Astrocyte (in vitro differentiated cells and primary cell): ENCODE measurements around the gene CILP2.

Experiments
- EZH2 ChIP-seq: IDR thresholded peaks from 2 replicates; pipeline ENCODE4 v1.6.1; 2012; ENCODE audit warnings: mild to moderate bottlenecking, low read length, inconsistent platforms; ENCODE audit not compliant: insufficient read depth
- TF ChIP-seq, protein P1 (sequence below): IDR thresholded peaks from 2 replicates; pipeline ENCODE4 v1.5.1; 2011; ENCODE audit warnings: low read depth, mild to moderate bottlenecking, inconsistent platforms, low read length, moderate library complexity; ENCODE audit not compliant: insufficient read depth

DNA sequence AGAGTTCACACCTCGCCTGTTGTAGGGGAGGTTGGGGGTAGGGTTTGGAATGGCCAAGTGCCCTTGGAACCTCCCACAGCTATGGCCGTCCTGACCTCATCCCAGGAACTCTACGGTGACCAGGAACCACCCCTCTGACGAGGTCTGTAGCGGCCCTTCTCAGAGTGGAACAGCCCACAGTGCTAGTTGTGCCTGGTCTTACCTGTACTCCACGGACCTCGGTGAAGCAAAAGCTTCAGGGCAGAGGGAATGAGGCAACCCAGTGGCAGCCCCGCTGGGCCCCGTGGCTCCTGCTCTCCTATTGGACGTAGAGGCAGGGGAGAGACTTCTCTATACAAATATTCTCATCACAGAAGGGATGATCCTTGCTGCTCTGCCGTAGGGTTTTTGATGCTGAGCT is 29.8 kb upstream of the CILP2 start:
- TF ChIP-seq, protein P1, sequence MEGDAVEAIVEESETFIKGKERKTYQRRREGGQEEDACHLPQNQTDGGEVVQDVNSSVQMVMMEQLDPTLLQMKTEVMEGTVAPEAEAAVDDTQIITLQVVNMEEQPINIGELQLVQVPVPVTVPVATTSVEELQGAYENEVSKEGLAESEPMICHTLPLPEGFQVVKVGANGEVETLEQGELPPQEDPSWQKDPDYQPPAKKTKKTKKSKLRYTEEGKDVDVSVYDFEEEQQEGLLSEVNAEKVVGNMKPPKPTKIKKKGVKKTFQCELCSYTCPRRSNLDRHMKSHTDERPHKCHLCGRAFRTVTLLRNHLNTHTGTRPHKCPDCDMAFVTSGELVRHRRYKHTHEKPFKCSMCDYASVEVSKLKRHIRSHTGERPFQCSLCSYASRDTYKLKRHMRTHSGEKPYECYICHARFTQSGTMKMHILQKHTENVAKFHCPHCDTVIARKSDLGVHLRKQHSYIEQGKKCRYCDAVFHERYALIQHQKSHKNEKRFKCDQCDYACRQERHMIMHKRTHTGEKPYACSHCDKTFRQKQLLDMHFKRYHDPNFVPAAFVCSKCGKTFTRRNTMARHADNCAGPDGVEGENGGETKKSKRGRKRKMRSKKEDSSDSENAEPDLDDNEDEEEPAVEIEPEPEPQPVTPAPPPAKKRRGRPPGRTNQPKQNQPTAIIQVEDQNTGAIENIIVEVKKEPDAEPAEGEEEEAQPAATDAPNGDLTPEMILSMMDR, result no peak
- no peak for TF ChIP-seq EZH2
